Duodenal mucosa (tissue), 2 donors: ENCODE measurements around the gene JMJD1C.

Experiments
- H3K27ac ChIP-seq: one replicate; pipeline ENCODE4 v1.7.0; 2013; ENCODE audit warnings: low read depth, low read length
- H3K27me3 ChIP-seq, 2 donors: one replicate each; pipeline ENCODE4 v1.7.0; 2013; ENCODE audit warnings: low read length in 2 of 2, control low read depth in 1 of 2; ENCODE audit not compliant: insufficient read depth in 2 of 2, control insufficient read depth in 1 of 2
- H3K36me3 ChIP-seq, 2 donors: one replicate each; pipeline ENCODE4 v1.7.0; 2013; ENCODE audit warnings: low read length in 2 of 2, control low read depth in 1 of 2; ENCODE audit not compliant: insufficient read depth in 2 of 2, control insufficient read depth in 1 of 2
- H3K4me1 ChIP-seq, 2 donors: one replicate each; pipeline ENCODE4 v1.7.0; 2013; ENCODE audit warnings: low read length in 2 of 2, control low read depth in 1 of 2; ENCODE audit not compliant: insufficient read depth in 2 of 2, control insufficient read depth in 1 of 2
- H3K4me3 ChIP-seq, 2 donors: one replicate each; pipeline ENCODE4 v1.7.0; 2013; ENCODE audit warnings: low read length in 2 of 2, low read depth in 1 of 2
- H3K9ac ChIP-seq, 2 donors: one replicate each; pipeline ENCODE4 v1.7.0; 2013; ENCODE audit warnings: low read length in 2 of 2, low read depth in 1 of 2
- H3K9me3 ChIP-seq, 2 donors: one replicate each; pipeline ENCODE4 v1.7.0; 2013; ENCODE audit warnings: low read length in 2 of 2, control low read depth in 1 of 2; ENCODE audit not compliant: control insufficient read depth in 1 of 2

Gene JMJD1C

GRCh38 chr10:63462442-63462841, 3.3 kb downstream of the JMJD1C start:
- H3K4me3 ChIP-seq: no peak overlapping the region
- H3K9me3 ChIP-seq: no peaks in the 10 kb centered on the region
- H3K36me3 ChIP-seq: no peaks in the 10 kb centered on the region
- no peak overlapping the region for H3K9ac ChIP-seq
- no peak overlapping the region for H3K27ac ChIP-seq
- peaks cover 6 to 9% of the 10 kb centered on the region in 2 donors for H3K4me1 ChIP-seq
- H3K27me3 ChIP-seq: no peaks in the 10 kb centered on the region

DNA sequence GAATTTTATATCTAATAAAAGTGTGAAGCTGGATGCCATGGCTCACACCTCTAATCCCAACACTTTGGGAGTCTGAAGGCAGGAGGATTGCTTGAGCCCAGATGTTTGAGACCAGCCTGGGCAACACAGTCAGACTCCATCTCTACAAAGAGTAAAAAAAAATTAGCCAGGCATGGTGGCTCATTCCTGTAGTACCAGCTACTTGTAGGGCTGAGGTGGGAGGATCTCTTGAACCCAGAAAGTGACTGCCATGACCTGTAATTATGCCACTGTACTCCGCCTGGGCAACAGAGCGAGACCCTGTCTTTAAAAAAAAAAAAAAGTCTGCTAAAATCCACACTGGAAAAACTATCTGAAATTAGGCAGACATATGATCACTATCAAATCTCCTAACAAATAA, 7.6 kb downstream of the JMJD1C start:
- no peaks in the 10 kb centered on the region for H3K27me3 ChIP-seq
- no peaks in the 10 kb centered on the region for H3K9me3 ChIP-seq
- no peaks in the 10 kb centered on the region for H3K4me1 ChIP-seq
- no peak overlapping the region for H3K27ac ChIP-seq
- no peak overlapping the region for H3K9ac ChIP-seq
- no peaks in the 10 kb centered on the region for H3K36me3 ChIP-seq
- H3K4me3 ChIP-seq: no peak overlapping the region

- no peaks in the 10 kb centered on the region for H3K4me1 ChIP-seq
- H3K27ac ChIP-seq: no peak overlapping the region
- H3K4me3 ChIP-seq: no peak overlapping the region
- no peaks in the 10 kb centered on the region for H3K27me3 ChIP-seq
- H3K9me3 ChIP-seq: no peaks in the 10 kb centered on the region
- H3K36me3 ChIP-seq: no peaks in the 10 kb centered on the region
- no peak overlapping the region for H3K9ac ChIP-seq
Observed at GRCh38 chr10:63457594-63457993, 8.2 kb downstream of the JMJD1C start.

DNA sequence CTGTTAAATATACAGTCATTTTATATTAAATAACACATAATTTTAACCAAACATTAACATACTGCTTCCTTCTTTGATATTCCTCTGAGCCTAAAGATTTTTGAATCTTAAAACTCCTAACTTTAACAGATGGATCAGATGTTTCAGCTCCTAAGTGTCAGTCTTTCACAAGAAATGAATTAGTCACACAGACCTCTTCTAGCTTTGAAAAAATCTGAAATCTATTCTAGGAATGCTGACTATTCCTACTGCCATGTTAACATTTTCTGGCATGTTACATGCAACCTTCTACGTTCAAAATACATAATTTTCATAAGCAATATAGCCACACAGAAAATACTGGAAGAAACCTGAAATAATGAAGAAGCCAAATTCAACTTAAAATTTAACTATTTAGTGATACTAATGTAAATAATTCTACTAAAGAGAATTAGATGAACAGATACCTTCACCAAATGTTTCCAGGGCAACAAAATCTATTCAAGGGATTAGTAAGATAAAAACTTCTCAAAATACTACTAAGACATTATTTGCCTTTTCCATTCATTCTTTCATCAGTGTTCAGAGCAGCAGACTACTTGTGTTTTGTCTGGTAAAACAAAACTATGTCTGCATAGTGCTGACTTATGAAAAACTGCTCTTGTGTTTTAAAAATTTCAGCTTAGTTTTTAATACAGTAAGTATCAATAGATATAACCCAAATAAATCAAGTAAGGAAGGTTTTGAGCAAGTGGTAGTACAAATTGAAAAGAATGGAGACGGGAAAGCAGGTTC, 9.2 kb downstream of the JMJD1C start:
- Histone ChIP-seq H3K9ac (no peak overlapping the region), H3K4me3 (no peak overlapping the region), H3K27ac (no peak overlapping the region), H3K27me3 (no peaks in the 10 kb centered on the region), H3K36me3 (peaks cover 0 to 3% of the 10 kb centered on the region in 2 donors), H3K9me3 (no peaks in the 10 kb centered on the region), H3K4me1 (no peaks in the 10 kb centered on the region)

DNA sequence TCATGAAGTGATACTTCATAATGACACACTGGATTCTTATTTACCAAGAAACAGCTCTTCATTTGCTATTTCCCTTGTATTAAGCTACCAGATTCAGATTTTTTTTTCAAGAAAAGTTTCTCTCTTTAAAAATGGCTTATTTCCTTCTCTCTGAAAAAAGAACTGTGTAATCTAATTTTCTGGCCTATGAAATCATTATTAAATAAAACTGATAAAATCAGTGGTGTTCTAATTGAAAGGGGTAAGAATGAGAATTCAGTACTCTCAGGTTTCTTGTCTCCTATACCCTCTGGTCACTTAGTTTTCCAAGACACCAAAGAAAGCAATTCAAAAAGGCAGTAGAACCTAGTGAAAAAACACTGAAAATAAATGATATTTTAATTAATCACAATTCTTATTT, 10.3 kb downstream of the JMJD1C start:
- Histone ChIP-seq H3K4me3 (no peak overlapping the region), H3K27ac (no peak overlapping the region), H3K9ac (no peak overlapping the region), H3K4me1 (no peaks in the 10 kb centered on the region), H3K36me3 (peaks cover 0 to 3% of the 10 kb centered on the region in 2 donors), H3K9me3 (no peaks in the 10 kb centered on the region), H3K27me3 (no peaks in the 10 kb centered on the region)

GRCh38 chr10:63454631-63455030, 11.1 kb downstream of the JMJD1C start:
- no peak overlapping the region for H3K9ac ChIP-seq
- H3K36me3 ChIP-seq: peaks cover 0 to 3% of the 10 kb centered on the region in 2 donors
- H3K4me1 ChIP-seq: no peaks in the 10 kb centered on the region
- H3K9me3 ChIP-seq: no peaks in the 10 kb centered on the region
- H3K27ac ChIP-seq: no peak overlapping the region
- no peaks in the 10 kb centered on the region for H3K27me3 ChIP-seq
- no peak overlapping the region for H3K4me3 ChIP-seq

DNA sequence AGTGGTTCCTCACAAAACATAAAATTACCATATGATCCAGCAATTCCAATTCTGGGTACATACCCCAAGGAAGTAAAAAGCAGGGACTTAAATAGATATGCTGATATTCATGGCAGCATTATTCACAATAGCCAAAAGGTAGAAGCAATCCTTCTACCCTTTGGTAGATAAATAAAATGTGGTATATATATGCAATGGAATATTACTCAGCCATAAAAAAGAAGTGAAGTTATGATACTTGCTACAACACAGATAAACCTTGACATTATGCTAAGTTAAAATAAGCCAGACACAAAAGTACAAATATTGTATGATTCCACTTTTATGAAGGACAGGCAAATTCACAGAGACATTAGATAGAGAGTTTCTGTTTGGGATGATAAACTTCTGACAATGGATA, 13.3 kb downstream of the JMJD1C start:
- peaks cover 0 to 3% of the 10 kb centered on the region in 2 donors for H3K36me3 ChIP-seq
- no peaks in the 10 kb centered on the region for H3K27me3 ChIP-seq
- no peak overlapping the region for H3K4me3 ChIP-seq
- no peaks in the 10 kb centered on the region for H3K9me3 ChIP-seq
- H3K4me1 ChIP-seq: no peaks in the 10 kb centered on the region
- no peak overlapping the region for H3K27ac ChIP-seq
- H3K9ac ChIP-seq: no peak overlapping the region

DNA sequence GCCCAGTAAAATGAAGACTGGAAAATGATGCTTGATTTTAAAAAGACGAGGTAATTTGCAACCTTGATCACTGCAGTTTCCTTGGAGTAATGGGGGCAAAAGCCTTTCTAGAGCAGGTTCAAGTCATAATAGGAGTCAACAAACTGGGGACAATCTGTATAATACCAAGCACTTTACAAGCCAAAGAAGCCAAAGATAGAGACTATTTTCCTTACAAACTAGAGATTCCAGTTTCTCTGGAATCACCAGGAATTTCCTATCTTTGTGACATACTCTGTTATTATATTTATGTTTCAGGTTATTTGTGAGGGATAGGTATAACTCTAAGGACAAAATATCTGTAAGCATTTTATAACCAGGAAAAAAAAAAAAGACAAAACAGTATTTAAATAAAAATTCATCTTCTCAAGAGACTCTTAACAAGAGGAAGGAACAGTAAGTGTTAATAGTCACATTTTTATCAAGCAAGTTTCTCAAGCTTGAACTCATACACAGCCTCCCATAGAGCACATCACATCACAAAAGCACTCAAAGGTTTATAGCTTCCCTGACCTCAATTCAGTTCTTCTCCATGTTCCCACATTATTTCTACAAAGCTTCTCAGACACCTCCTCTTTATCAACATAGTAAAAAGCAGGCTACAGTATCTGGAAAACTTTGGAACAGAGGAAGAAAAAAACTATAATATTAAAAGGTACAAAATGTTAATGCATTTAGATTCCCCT, 18.9 kb downstream of the JMJD1C start:
- no peak overlapping the region for H3K4me3 ChIP-seq
- no peaks in the 10 kb centered on the region for H3K9me3 ChIP-seq
- H3K4me1 ChIP-seq: no peaks in the 10 kb centered on the region
- no peaks in the 10 kb centered on the region for H3K27me3 ChIP-seq
- no peaks in the 10 kb centered on the region for H3K36me3 ChIP-seq
- no peak overlapping the region for H3K27ac ChIP-seq
- H3K9ac ChIP-seq: no peak overlapping the region

DNA sequence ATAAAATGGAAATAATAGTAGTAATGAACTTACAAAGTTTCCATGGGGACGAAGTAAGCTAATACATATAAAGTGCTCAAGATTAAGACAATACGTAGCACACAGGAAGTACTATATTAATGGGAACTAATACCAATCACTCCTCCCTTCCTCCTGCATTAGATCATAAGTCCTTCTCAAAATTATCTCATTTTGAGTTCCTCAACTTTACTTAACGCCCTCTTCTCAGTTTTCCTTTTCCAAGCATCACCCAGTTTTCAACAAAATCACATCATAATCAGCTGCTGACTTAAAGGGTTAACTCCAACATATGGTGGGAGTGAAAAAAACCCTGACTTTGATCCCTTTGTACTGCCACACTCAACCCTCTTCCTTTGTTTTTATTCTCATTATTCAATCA, 24.4 kb downstream of the JMJD1C start:
- no peak overlapping the region for H3K27ac ChIP-seq

GRCh38 chr10:63439607-63440006, 26.2 kb downstream of the JMJD1C start:
- Histone ChIP-seq H3K4me3 (no peak overlapping the region), H3K27me3 (no peaks in the 10 kb centered on the region), H3K36me3 (no peaks in the 10 kb centered on the region), H3K9me3 (no peaks in the 10 kb centered on the region), H3K4me1 (peaks cover 4 to 36% of the 10 kb centered on the region in 2 donors), H3K9ac (no peak overlapping the region), H3K27ac (no peak overlapping the region)

More for the DNA sequence above, 24.4 kb downstream of the JMJD1C start:
- Histone ChIP-seq H3K27me3 (no peaks in the 10 kb centered on the region), H3K4me3 (no peak overlapping the region), H3K36me3 (no peaks in the 10 kb centered on the region), H3K9me3 (no peaks in the 10 kb centered on the region), H3K4me1 (peaks cover 4 to 31% of the 10 kb centered on the region in 2 donors), H3K9ac (no peak overlapping the region)
